Measurements from ENCODE around the gene SLC12A2. TPM values are rescaled to one million over a fixed set of nuclear protein-coding genes. Genes with fewer than 3 reads are reported as not detected.

SLC12A2 gene
- total and polyA plus RNA-seq, 2 donors from 2014 or later = 3.8 to 21.0 TPM

GRCh38 chr5:128082551-128083032 is 974 bp upstream of the SLC12A2 start:
- H3K27me3 ChIP-seq (ENCODE audit: control insufficient read depth, insufficient read depth, low read length) = no peaks in the 10 kb centered on the region
- H3K9me3 ChIP-seq (ENCODE audit: control insufficient read depth in 2 of 3, insufficient read depth in 1 of 3, low read length in 3 of 3) = no peaks in the 10 kb centered on the region
- H3K9ac ChIP-seq (ENCODE audit: low read length in 3 of 3) = peak overlapping the region; percentile 84 to 91 (median 90)
- H3K4me1 ChIP-seq (ENCODE audit: control insufficient read depth in 2 of 3, insufficient read depth in 2 of 3, low read depth in 1 of 3, low read length in 3 of 3) = peaks cover 3 to 9% (median 5%) of the 10 kb centered on the region in 3 donors
- intact Hi-C loops (cut with DNase I) = no loop called here
- peak overlapping the region; percentile 94 for H3K27ac ChIP-seq (ENCODE audit: low read depth in 2 of 2, low read length in 2 of 2)
- no peak for FAIRE-seq
- H3K4me3 ChIP-seq (ENCODE audit: low read length in 3 of 3) = peak overlapping the region; percentile 85 to 96 (median 95)
- no peak for DNase-seq
- H3K36me3 ChIP-seq (ENCODE audit: control insufficient read depth in 2 of 3, insufficient read depth in 3 of 3, low read length in 3 of 3) = no peaks in the 10 kb centered on the region
- TF ChIP-seq CTCF (IDR thresholded peaks at IDR 0.05; ENCODE audit: borderline replicate concordance, extremely low read depth, insufficient read depth) = no peak

- TF ChIP-seq CTCF (IDR thresholded peaks at IDR 0.05; ENCODE audit: borderline replicate concordance, extremely low read depth, insufficient read depth) = no peak
- peak overlapping the region; percentile 13 to 82 (median 27) for H3K4me3 ChIP-seq (ENCODE audit: low read length in 3 of 3)
- H3K9me3 ChIP-seq (ENCODE audit: control insufficient read depth in 2 of 3, insufficient read depth in 1 of 3, low read length in 3 of 3) = no peaks in the 10 kb centered on the region
- peaks cover 3 to 9% (median 5%) of the 10 kb centered on the region in 3 donors for H3K4me1 ChIP-seq (ENCODE audit: control insufficient read depth in 2 of 3, insufficient read depth in 2 of 3, low read depth in 1 of 3, low read length in 3 of 3)
- DNase-seq (no peak), FAIRE-seq (no peak)
- H3K36me3 ChIP-seq (ENCODE audit: control insufficient read depth in 2 of 3, insufficient read depth in 3 of 3, low read length in 3 of 3) = no peaks in the 10 kb centered on the region
- peak overlapping the region in 1 of 3 donors; percentile 36 for H3K9ac ChIP-seq (ENCODE audit: low read length in 3 of 3)
- peak overlapping the region; percentile 38 to 63 for H3K27ac ChIP-seq (ENCODE audit: low read depth in 2 of 2, low read length in 2 of 2)
- intact Hi-C loops (cut with DNase I) = no loop called here
- H3K27me3 ChIP-seq (ENCODE audit: control insufficient read depth, insufficient read depth, low read length) = no peaks in the 10 kb centered on the region
Measured at GRCh38 chr5:128083811-128084227, 253 bp downstream of the SLC12A2 start.

- no peak for FAIRE-seq
- H3K4me1 ChIP-seq (ENCODE audit: control insufficient read depth in 2 of 3, insufficient read depth in 2 of 3, low read depth in 1 of 3, low read length in 3 of 3) = peaks cover 3 to 9% (median 5%) of the 10 kb centered on the region in 3 donors
- H3K4me3 ChIP-seq (ENCODE audit: low read length in 3 of 3) = peak overlapping the region; percentile 51 to 82 (median 82)
Measured at GRCh38 chr5:128084228-128085167, 932 bp downstream of the SLC12A2 start.

More at GRCh38 chr5:128084228-128085167, 932 bp downstream of the SLC12A2 start:
- peak; percentile 45 to 85 (median 57) for DNase-seq
- Histone ChIP-seq H3K9me3 (ENCODE audit: control insufficient read depth in 2 of 3, insufficient read depth in 1 of 3, low read length in 3 of 3) (no peaks in the 10 kb centered on the region), H3K36me3 (ENCODE audit: control insufficient read depth in 2 of 3, insufficient read depth in 3 of 3, low read length in 3 of 3) (no peaks in the 10 kb centered on the region), H3K27ac (ENCODE audit: low read depth in 2 of 2, low read length in 2 of 2) (no peak overlapping the region), H3K9ac (ENCODE audit: low read length in 3 of 3) (peak overlapping the region in 2 of 3 donors; percentile 67 to 77), H3K27me3 (ENCODE audit: control insufficient read depth, insufficient read depth, low read length) (no peaks in the 10 kb centered on the region)
- TF ChIP-seq CTCF (IDR thresholded peaks at IDR 0.05; ENCODE audit: borderline replicate concordance, extremely low read depth, insufficient read depth) = no peak
- intact Hi-C loops (cut with DNase I) = no loop called here

Data from kidney (tissue), 14 donors.